Stomach smooth muscle (tissue), 2 donors: Measurements from ENCODE around the gene EDEM2.
"Not testable (repeated sequence)": the region's sequence is repeated elsewhere in the genome, so short reads cannot be mapped to it uniquely, and the experiment has no call there.

ENCODE experiments used
- H3K27ac ChIP-seq: one replicate; pipeline ENCODE4 v1.7.0; 2013; ENCODE audit warnings: mild to moderate bottlenecking, low read length, inconsistent platforms
- H3K27me3 ChIP-seq, 2 donors: one replicate each; pipeline ENCODE4 v1.7.0; 2013; ENCODE audit warnings: low read length in 2 of 2; ENCODE audit not compliant: insufficient read depth in 2 of 2, control insufficient read depth in 1 of 2
- H3K36me3 ChIP-seq, 2 donors: one replicate each; pipeline ENCODE4 v1.7.0; 2013; ENCODE audit warnings: low read length in 2 of 2; ENCODE audit not compliant: control insufficient read depth in 2 of 2, insufficient read depth in 2 of 2
- H3K4me1 ChIP-seq: one replicate; pipeline ENCODE4 v1.7.0; 2013; ENCODE audit warnings: low read length; ENCODE audit not compliant: control insufficient read depth, insufficient read depth
- H3K4me3 ChIP-seq, 2 donors: one replicate each; pipeline ENCODE4 v1.7.0; 2013; ENCODE audit warnings: low read length in 2 of 2
- H3K9ac ChIP-seq, 2 donors: one replicate each; pipeline ENCODE4 v1.7.0; 2013; ENCODE audit warnings: low read length in 2 of 2, mild to moderate bottlenecking in 1 of 2
- H3K9me3 ChIP-seq, 2 donors: one replicate each; pipeline ENCODE4 v1.7.0; 2013; ENCODE audit warnings: low read length in 2 of 2; ENCODE audit not compliant: control insufficient read depth in 2 of 2
- donor health status: healthy.
- donor health status: Pancreatic carcinoma.

Gene EDEM2

GRCh38 chr20:35146920-35147574 lies at the start of gene EDEM2:
EDEM2 (minus strand) TSS chr20:35147336; CDS start chr20:35147258, 78 bp downstream.
- Histone ChIP-seq H3K4me1 (peaks cover 7% of the 10 kb centered on the region), H3K9me3 (no peaks in the 10 kb centered on the region), H3K27me3 (no peaks in the 10 kb centered on the region), H3K36me3 (peaks cover 4 to 5% of the 10 kb centered on the region in 2 donors), H3K27ac (peak within 1 kb of the TSS; percentile 58), H3K4me3 (peak within 1 kb of the TSS; percentile 92 to 93), H3K9ac (peak within 1 kb of the TSS; percentile 87 to 90)

- no peaks in the 10 kb centered on the region for H3K27me3 ChIP-seq
- peaks cover 2 to 4% of the 10 kb centered on the region in 2 donors for H3K9me3 ChIP-seq
- H3K9ac ChIP-seq, result no peak overlapping the region
Measured at GRCh38 chr20:35196313-35196712, 49.2 kb upstream of the EDEM2 start.

GRCh38 chr20:35193031-35193791 lies 46.1 kb upstream of the EDEM2 start:
- not testable (repeated sequence) for H3K36me3 ChIP-seq, H3K27me3 ChIP-seq, H3K4me1 ChIP-seq, H3K9ac ChIP-seq, H3K4me3 ChIP-seq, H3K9me3 ChIP-seq, H3K27ac ChIP-seq

More at GRCh38 chr20:35196313-35196712, 49.2 kb upstream of the EDEM2 start:
- peaks cover 3% of the 10 kb centered on the region for H3K4me1 ChIP-seq
- H3K4me3 ChIP-seq, result no peak overlapping the region
- no peak overlapping the region for H3K27ac ChIP-seq
- no peaks in the 10 kb centered on the region for H3K36me3 ChIP-seq

- no peak overlapping the region for H3K9ac ChIP-seq
- peaks cover 0 to 4% of the 10 kb centered on the region in 2 donors for H3K9me3 ChIP-seq
- no peak overlapping the region for H3K27ac ChIP-seq
- H3K36me3 ChIP-seq, result no peaks in the 10 kb centered on the region
- peaks cover 14% of the 10 kb centered on the region for H3K4me1 ChIP-seq
- no peak overlapping the region for H3K4me3 ChIP-seq
- H3K27me3 ChIP-seq, result no peaks in the 10 kb centered on the region
Measured at GRCh38 chr20:35192118-35192872, 45.2 kb upstream of the EDEM2 start.

GRCh38 chr20:35191419-35192117 lies 44.4 kb upstream of the EDEM2 start:
- H3K4me3 ChIP-seq, result no peak overlapping the region
- no peaks in the 10 kb centered on the region for H3K36me3 ChIP-seq
- no peak overlapping the region for H3K9ac ChIP-seq
- no peaks in the 10 kb centered on the region for H3K27me3 ChIP-seq
- peaks cover 0 to 4% of the 10 kb centered on the region in 2 donors for H3K9me3 ChIP-seq
- H3K27ac ChIP-seq, result no peak overlapping the region
- H3K4me1 ChIP-seq, result peaks cover 14% of the 10 kb centered on the region

DNA sequence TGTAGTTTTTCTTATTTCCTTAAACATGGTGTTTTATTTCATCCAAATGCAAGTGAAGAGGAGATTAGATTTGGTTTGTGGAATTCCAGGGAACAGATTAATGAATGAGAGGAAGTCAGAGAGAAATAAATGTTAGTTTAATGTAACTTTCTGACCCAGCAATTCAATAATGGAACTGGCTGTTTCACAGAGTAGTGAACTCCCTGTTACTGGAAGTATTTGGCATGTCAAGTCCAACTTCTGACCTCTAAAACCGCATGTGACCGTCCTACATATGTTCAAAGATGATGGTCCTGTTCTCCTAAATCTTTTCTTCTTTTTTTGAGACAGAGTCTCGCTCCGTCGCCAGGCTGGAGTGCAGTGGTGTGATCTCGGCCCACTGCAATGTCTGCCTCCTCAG lies 43.4 kb upstream of the EDEM2 start:
- Histone ChIP-seq H3K4me1 (peaks cover 14% of the 10 kb centered on the region), H3K9ac (no peak overlapping the region), H3K27me3 (no peaks in the 10 kb centered on the region), H3K9me3 (no peaks in the 10 kb centered on the region), H3K27ac (no peak overlapping the region), H3K36me3 (no peaks in the 10 kb centered on the region), H3K4me3 (no peak overlapping the region)

- H3K27ac ChIP-seq, H3K36me3 ChIP-seq, H3K27me3 ChIP-seq, H3K4me3 ChIP-seq, H3K9ac ChIP-seq, H3K9me3 ChIP-seq: not testable (repeated sequence)
- H3K4me1 ChIP-seq, result peaks cover 14% of the 10 kb centered on the region
Measured at GRCh38 chr20:35189223-35189622, 42.1 kb upstream of the EDEM2 start.

DNA sequence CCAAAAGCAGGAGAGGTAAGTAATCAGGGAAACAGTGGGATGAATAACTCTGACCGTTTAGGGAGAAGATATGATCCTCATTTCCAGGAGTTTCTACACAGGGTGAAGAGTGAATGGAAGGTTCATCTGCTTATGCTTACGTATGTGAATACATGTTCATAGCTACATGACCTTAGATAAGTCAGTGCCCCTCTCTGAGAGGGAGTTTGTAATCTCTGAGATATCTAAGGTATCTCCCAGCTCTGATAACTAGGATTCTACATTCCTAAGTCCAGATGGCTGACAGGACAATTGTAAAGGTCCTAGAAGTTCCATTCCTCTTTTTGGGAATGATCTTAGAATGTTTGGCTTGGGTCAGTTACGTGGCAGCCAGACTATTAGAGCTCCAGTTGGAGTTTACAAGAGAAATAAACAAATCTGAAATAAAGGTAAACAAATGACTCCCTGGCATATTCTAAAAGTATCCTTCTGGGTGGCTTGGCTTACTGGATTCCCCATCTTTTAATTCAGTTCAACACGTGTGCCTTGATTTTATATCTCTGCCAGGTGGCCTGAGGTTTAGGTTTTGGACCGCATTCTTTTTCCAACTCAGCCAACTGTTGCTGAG lies 40.6 kb upstream of the EDEM2 start:
- Histone ChIP-seq H3K4me1 (peaks cover 14% of the 10 kb centered on the region), H3K4me3 (no peak overlapping the region), H3K9me3 (no peaks in the 10 kb centered on the region), H3K27me3 (no peaks in the 10 kb centered on the region), H3K27ac (peak overlapping the region; percentile 3), H3K9ac (no peak overlapping the region), H3K36me3 (no peaks in the 10 kb centered on the region)

DNA sequence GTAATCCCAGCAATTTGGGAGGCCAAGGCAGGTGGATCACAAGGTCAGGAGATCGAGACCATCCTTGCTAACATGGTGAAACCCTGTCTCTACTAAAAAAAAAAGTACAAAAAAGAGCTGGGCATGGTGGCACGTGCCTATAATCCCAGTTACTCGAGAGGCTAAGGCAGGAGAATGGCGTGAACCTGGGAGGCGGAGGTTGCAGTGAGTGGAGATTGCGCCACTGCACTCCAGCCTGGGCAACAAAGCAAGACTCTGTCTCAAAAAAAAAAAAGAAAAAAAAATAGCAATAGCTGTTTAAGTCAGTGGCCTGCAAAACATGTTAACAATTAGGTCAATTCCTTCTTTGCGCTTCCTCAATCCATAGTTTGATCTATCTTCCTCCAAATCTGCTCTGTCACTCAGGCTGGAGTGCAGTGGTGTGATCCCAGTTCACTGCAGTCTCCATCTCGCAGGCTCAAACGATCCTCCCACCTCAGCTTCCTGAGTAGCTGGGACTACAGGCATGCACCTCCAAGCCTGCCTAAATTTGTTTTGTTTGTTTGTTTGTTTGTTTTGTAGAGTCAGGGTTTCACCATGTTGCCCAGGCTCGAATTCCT lies 39.7 kb upstream of the EDEM2 start:
- H3K36me3 ChIP-seq, H3K27me3 ChIP-seq, H3K27ac ChIP-seq, H3K9ac ChIP-seq, H3K4me3 ChIP-seq, H3K9me3 ChIP-seq: not testable (repeated sequence)
- H3K4me1 ChIP-seq, result peaks cover 11% of the 10 kb centered on the region

GRCh38 chr20:35181731-35182130 lies 34.6 kb upstream of the EDEM2 start:
- Histone ChIP-seq H3K27me3 (no peaks in the 10 kb centered on the region), H3K27ac (no peak overlapping the region), H3K4me1 (no peaks in the 10 kb centered on the region), H3K9me3 (no peaks in the 10 kb centered on the region), H3K9ac (no peak overlapping the region), H3K4me3 (no peak overlapping the region), H3K36me3 (no peaks in the 10 kb centered on the region)
